Stimulated activated naive CD4-positive, alpha-beta T cell (primary cell): Measurements from ENCODE around the gene TXNDC2.

Source experiments
- DNase-seq, 6 experiments: peaks; one replicate each; lab custom pipeline; 2025; lab: John Stamatoyannopoulos, UW

TXNDC2 gene

GRCh38 chr18:9860682-9861081 is 25.1 kb upstream of the TXNDC2 start:
- no peak for DNase-seq

GRCh38 chr18:9861157-9861556 is 24.6 kb upstream of the TXNDC2 start:
- no peak for DNase-seq

- DNase-seq = no peak
Observed at GRCh38 chr18:9861933-9862332, 23.8 kb upstream of the TXNDC2 start.

GRCh38 chr18:9862686-9863085 is 23.1 kb upstream of the TXNDC2 start:
- DNase-seq = no peak

- no peak for DNase-seq
Observed at GRCh38 chr18:9863282-9863681, 22.5 kb upstream of the TXNDC2 start.

GRCh38 chr18:9865764-9866490 is 19.8 kb upstream of the TXNDC2 start:
- no peak for DNase-seq

GRCh38 chr18:9866627-9867026 is 19.1 kb upstream of the TXNDC2 start:
- no peak for DNase-seq

- no peak for DNase-seq
Observed at GRCh38 chr18:9867071-9867594, 18.6 kb upstream of the TXNDC2 start.

- no peak for DNase-seq
Observed at GRCh38 chr18:9868857-9869714, 16.7 kb upstream of the TXNDC2 start.

- no peak for DNase-seq
Observed at GRCh38 chr18:9869715-9870430, 15.9 kb upstream of the TXNDC2 start.

GRCh38 chr18:9870431-9871008 is 15.3 kb upstream of the TXNDC2 start:
- no peak for DNase-seq

GRCh38 chr18:9871244-9871746 is 14.5 kb upstream of the TXNDC2 start:
- no peak for DNase-seq

- DNase-seq = no peak
Observed at GRCh38 chr18:9872823-9873222, 12.9 kb upstream of the TXNDC2 start.

GRCh38 chr18:9874728-9875127 is 11.0 kb upstream of the TXNDC2 start:
- DNase-seq = no peak

- no peak for DNase-seq
Observed at GRCh38 chr18:9876212-9876866, 9.4 kb upstream of the TXNDC2 start.

- no peak for DNase-seq
Observed at GRCh38 chr18:9876867-9877654, 8.7 kb upstream of the TXNDC2 start.

GRCh38 chr18:9877655-9878014 is 8.1 kb upstream of the TXNDC2 start:
- no peak for DNase-seq

- DNase-seq = no peak
Observed at GRCh38 chr18:9878095-9878494, 7.7 kb upstream of the TXNDC2 start.

GRCh38 chr18:9878783-9879242 is 7.0 kb upstream of the TXNDC2 start:
- DNase-seq = no peak

- DNase-seq = no peak
Observed at GRCh38 chr18:9884090-9884489, 1.7 kb upstream of the TXNDC2 start.
